ELR (cell line): ENCODE results near the gene CD300LB.
"Not testable (repeated sequence)": the region's sequence is repeated elsewhere in the genome, so short reads cannot be mapped to it uniquely, and the experiment has no call there.

Experiments used
- DNase-seq: peaks from one replicate; pipeline ENCODE4 v3.0.0-alpha.2; 2015; ENCODE audit warnings: low read depth

CD300LB gene

DNA sequence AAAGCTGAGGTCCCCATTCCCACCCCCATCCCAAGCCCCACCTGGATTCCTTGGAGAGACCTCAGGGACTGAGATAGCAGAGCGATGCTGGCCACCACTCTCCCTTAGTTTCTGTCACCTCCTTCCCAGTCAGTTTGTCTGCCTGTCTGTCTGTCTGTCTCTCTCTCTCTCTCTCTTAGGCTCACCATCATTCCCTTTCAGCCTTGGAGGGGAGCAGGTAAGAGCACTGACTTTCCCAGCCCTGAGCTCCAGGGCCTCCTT lies 5.9 kb downstream of the CD300LB start:
- no peak for DNase-seq

DNA sequence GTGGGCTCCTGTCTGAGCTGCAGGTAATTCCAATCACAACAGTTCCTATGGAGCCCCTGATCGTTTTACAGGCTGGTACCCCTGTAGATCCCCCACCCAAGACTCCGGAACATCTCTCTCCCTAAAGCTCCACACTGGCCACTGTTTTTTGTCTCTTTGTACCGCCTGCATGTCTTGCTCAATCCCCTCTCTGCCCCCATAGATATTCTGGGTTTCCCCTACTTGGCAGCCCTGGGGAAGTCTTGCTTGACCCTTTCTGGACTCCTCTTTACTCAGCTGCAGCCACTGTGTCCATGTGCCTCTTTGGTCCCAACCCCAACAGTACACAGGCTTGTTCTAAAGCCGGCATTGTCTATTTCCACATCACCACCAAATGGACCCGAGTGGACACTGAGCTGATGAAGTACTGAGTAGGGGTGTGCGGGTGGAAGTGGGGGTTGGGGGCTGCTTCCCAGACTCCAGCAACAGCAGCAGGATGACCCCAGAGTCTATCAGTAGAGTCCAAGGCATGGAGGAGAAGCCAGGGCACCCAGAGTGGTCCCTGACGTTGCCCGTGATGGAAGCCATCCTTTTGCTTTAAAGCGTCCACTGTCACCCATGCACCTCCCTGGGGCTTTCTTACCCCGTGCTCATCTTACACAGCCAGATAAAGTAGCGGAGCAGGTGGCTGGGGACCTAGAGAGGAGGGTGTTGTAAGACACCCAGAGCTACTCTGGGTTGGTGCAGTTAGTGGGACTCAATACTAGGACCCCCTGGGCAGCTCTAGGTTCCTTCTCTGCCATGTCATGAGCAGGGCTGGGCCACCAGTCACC lies 6.4 kb downstream of the CD300LB start:
- DNase-seq, result no peak

DNA sequence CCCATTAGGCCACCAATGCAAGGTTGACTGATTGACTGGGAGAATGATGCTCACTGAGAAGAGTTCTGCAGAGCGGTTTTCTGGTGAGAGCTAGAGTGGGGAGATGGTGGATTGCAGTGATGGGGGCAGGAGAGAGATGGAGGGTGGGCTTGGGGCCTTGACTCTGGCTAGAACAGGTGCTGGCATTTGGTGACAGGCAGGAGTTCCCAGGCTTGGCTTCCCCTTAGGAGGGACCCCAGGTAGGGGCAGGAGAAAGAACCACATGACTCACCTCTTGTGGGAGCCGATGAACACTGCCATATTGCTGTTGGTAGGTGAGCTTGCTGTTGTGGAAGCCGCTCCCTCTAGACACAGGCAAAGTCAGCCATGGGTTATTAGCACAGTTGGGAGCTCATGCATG lies 8.0 kb downstream of the CD300LB start:
- DNase-seq, result no peak

DNA sequence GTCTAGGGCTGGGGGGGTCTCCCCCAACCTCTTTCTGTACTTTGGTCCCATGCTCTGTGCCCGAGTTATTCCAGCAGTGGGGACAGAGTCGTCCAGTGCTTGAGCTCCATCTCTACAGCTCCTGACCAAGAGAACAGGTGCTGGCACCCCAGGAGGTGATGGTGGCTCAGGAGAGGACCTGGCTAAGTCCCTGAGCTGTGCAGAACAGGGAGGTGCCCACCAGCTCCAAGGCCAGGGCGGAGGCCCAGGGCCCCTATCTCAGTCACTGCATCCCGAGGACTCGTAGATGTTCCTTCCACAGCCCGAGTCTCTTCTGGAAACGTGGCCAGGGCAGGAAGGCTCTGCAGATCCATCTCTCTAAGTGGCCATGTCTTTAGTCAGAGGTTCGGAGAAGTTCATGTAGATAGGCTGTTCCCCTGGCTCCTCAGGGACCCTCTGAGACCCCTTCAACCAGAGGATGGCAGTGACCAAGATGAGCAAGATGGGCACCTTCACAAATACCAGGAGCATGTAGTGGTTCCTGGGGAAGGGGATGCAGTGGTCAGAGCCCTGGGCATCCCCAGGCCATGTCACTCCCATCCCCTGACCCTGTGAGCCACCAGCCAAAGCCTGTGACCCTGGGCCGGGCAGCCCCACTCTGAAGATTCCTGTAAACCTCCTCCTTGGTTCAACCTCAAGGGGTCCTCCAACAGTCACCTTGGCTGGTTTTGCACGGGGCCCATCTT lies 8.7 kb downstream of the CD300LB start:
- no peak for DNase-seq

DNA sequence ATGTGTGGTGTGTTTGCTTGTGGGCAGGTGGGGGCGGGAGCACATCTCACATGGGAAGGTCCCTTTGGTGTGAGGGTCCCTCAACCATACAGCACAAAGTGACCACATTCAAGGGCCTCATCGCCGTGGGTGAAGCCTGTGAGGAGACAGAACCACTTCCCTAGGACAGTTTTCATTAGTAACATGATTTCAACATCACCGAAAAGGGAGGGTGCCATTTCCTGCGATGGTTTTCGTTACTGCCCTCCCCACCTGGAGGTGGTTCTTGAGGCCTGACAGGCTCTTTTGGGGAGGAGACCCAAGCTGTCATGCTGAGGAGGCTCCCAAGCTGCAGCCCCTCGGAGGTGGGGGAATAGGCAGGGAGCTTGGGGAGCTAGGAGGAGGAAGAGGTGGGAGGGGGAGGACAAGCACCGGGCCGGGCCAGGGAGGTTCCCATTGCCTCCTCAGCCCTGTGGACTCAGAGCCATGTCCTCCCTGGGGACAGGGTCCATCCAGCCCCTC lies 9.5 kb downstream of the CD300LB start:
- no peak for DNase-seq

DNA sequence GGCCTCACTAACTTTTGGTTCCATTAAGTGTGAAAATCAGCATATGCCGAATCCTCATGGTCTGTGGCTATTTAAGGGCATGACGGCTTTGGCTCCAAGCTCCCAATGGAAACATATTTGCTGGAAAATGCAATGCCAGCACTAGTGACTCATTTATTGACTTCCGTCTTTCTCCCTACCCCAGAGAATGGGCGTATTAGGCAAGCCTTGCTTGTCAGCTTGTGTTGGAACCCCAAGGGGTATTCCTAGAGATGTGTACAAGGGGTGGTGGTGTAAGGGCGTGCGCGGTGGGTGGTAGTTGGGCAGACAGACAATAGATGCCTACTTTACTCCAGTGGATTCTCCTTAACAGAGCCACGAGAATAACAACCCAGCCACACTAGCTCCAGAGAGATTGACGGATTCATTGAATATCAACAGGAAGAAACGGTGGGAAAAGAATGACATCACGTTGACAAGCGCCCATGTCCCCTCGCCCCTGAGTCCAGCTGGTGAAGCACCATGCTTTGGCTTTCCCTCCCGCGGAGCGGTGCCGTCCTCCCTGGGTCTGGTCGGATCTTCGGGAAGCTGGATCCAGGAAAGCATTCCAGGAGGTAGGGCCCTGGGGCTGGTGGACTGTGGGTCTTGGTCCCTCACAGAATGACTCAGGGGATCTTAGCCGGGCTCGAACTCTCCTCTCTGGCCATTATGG lies 10.3 kb downstream of the CD300LB start:
- no peak for DNase-seq

DNA sequence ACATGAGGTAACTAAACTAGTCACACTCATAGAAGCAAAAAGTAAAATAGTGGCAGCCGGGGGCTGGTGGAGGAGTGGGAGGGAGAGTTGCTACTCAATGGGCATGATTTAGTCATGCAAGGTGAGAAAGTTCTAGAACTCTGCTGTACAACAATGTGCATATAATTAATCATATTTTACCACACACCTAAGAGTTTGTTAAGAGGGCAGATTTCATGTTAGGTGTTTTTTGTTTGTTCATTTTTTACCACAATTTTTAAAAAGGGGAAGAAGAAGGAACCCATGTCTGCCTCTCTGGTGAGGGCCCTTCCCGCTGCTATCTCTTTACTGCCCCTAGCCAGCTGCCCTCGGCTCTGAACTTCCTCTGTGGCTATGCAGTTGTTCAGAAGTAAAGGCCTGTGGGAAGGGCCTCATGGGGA lies 11.2 kb downstream of the CD300LB start:
- DNase-seq, result no peak

DNA sequence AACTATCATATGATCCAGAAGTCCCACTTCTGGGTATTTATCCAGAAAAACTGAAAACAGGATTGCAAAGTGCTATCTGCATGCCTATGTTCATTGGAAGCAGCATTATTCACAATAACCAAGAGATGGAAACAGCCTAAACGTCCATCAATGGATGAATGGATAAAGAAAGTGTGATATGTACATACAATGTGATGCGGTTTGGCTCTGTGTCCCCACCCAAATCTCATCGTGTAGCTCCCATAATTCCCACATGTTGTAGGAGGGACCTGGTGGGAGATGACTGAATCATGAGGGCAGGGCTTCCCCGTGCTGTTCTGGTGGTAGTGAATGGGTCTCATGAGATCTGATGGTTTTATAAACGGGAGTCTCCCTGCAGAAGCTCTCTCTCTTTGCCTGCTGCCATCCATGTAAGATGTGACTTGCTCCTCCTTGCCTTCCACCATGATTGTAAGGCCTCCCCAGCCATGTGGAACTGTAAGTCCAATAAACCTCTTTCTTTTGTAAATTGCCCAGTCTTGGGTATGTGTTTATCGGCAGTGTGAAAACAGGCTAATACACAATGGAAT lies 12.8 kb downstream of the CD300LB start:
- not testable (repeated sequence) for DNase-seq

DNA sequence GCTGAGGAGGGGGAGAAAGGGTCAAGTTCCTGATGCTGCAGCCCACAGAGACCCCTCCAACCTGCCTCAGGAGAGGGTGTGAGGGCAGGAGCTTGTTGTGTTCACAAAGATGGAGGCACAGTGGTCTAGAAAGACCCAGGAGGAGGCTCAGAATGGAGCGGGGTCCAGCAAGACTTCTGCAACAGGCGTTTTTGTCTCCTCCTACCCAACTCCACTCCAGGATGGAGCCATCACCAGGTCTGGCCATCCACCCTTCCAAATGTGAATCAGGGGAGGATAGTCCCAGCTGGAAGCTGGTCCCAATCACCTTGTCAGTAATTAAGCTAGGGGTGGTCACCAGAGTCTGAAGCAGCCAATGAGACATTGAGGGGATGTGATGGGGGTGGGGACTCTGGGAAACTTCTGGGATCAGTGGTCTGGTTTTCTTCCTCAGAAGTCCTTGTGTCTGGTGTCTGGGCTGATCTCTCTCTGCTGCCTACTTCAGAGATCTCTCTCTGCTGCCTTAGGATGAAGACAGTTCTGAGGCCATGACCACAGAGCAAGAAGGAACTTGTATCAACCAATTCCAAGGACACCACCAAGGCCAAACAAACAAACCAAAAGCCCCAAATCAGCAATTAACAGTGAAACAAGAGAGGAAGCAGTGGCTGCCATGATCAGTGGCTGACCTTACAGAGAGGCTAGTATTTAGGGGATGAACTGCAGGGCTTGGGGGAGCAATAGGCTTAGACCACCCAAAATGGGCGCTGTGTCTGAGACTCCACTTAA lies 14.5 kb downstream of the CD300LB start:
- no peak for DNase-seq

DNA sequence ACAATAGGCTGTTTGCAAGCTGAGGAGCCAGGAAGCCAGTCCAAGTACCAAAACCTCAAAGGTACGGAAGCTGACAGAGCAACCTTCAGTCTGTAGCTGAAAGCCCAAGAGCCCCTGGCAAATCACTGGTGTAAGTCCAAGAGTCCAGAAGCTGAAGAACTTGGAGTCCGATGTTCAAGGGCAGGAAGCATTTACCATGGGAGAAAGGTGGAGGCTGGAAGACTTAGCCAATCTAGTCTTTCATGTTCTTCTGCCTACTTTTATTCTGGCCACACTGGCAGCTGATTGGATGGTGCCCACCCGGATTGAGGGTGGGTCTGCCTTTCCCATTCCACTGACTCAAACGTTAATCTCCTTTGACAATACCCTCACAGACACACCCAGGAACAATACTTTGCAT lies 15.3 kb downstream of the CD300LB start:
- DNase-seq, result no peak

DNA sequence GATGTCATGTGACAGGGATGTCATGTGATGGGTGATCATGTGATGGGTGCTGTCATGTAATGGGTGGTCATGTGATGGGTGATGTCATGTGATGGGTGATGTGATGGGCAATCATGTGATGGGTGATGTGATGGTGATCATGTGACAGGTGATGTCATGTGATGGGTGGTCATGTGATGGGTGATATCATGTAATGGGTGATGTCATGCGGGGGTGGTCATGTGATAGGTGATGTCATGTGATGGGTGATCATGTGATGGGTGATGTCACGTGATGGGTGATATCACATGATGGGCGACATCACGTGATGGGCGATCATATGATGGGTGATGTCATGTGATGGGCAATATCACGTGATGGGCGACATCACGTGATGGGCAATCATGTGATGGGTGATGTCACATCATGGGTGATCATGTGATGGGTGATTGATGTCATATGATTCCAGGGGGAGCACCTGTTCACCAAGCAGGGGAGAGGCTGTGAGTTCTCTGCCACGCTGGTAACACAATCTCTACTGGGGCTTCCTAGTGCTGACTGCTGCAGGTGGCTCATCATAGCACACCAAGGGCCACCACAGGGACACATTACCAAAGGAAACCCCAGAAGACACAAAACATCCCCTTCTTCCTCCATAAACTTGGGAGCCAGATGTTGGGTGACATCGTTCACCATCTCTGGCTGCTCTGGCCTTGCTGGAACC lies 16.5 kb downstream of the CD300LB start:
- no peak for DNase-seq

DNA sequence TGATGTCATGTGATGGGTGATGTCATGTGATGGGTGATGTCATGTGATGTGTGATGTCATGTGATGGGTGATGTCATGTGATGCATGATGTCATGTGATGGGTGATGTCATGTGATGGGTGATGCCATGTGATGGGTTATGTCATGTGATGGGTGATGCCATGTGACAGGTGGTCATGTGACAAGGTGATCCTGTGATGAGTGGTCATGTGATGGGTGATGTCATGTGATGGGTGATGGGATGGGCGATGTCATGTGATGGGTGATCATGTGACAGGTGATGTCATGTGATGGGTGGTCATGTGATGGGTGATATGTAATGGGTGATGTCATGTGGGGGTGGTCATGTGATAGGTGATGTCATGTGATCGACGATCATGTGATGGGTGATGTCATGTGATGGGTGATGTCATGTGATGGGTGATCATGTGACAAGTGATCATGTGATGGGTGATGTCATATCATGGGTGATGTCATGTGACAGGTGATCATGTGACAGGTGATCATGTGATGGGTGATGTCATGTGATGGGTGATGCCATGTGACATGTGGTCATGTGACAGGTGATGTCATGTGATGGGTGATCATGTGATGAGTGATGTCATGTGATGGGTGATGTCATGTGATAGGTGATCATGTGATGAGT lies 17.2 kb downstream of the CD300LB start:
- DNase-seq, result peak; percentile 56

DNA sequence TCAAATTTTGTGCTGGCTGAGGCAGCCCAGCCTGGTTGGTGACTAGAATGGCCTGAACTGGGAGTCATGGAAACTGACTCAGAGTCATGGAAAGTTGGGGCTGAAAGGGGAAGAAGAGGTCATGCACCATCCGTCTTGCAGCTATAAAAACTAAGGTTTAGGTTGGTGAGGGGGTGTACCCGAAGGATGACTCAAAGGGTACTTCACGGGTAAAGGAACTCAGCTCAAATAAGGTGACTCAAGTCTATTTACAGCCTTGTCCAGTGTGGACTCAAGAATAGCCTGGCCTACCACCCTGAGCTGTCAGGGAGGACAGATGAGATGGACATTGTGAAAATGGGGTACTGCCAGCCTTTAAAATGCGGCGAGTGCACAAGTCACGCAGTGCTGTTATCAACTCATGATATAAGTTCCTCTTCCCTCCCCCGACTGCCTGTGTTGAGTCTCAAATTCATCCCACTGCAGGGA lies 18.6 kb downstream of the CD300LB start:
- peak; percentile 8 for DNase-seq

DNA sequence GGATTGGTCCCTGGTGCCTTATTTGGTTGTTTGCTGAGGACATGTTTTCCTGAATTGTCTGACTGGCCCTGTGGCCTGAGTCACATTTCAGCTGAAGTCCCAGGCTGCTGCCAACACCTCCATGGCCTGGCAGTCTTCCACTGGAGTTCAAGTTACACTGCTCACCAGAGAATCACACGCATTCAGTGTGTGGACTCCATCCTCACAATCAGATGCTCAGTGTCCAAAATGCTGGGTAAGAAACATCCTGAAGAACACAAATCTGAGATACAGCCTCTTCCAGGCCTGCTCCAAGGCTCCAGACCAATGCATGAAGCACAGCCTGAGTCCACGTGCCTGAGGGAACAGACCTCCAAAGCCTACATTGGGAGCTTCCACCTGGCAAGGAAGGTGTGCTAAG lies 19.2 kb downstream of the CD300LB start:
- DNase-seq, result no peak

DNA sequence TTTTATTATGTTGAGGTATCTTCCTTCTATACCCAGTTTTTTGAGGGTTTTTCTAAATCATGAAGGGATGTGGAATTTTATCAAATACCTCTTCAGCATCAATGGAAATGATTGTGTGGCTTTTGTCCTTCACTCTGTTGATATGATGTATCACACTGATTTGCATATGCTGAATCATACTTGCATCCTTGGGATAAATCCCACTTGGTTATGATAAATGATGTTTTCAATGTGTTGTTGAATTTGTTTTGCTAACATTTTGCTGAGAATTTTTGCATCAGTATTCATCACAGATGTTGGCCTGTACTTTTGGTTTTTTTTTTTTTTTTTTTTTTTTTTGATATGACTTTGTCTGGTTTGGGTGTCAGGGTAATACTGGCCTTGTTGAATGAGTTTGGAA lies 23.1 kb downstream of the CD300LB start:
- no peak for DNase-seq

DNA sequence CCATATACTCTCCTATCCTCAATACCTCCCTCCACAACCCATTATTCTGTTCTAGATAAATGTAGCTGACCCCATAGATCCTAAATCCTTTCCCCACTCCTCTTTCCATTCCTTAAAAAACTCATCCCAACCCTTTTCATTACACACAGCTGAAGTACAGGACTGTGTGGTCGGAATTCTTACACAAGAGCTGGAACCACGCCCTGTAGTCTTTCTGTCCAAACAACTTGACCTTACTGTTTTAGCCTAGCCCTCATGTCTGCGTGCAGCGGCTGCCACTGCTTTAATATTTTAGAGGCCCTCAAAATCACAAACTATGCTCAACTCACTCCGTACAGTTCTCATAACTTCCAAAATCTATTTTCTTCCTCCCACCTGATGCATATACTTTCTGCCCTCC lies 27.3 kb downstream of the CD300LB start:
- not testable (repeated sequence) for DNase-seq

DNA sequence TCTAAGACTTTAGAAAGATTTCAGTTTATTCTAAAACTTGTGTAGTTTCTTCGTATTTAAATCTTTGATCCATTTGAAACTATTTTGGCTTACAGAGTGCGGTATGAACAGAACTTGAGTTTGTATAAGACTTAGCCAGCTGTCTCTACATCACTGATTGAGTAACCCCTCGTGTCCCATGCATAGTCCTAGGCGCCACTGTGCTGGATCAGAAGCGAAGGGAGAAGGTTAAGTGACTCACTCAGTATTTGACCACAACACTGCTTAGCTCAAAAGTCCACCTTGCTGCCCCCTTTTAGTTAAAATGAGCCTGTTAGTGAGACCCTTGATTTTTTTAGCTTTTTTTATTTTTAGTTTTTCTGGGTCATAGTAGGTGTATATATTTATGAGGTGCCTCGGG lies 28.4 kb downstream of the CD300LB start:
- DNase-seq, result no peak

DNA sequence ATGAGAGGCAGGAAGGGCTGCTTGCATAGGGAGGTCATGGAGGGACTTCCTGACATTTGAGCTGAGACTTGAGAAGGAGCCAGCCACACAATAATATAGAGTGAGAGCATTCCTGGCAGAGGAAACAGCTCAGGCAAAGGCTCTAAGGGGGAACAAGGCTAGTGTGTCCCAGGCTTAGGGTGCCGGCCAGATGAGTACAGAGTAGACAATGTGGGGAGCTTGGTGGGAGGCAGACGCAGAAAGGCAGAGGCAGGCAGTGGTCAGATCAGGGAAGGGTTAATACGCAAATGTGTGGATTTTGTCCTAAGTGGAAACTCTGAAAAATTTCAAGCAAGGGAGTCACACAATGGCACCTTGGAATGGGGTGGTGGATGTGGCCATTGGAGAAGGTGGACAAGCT lies 31.3 kb downstream of the CD300LB start:
- DNase-seq, result no peak

DNA sequence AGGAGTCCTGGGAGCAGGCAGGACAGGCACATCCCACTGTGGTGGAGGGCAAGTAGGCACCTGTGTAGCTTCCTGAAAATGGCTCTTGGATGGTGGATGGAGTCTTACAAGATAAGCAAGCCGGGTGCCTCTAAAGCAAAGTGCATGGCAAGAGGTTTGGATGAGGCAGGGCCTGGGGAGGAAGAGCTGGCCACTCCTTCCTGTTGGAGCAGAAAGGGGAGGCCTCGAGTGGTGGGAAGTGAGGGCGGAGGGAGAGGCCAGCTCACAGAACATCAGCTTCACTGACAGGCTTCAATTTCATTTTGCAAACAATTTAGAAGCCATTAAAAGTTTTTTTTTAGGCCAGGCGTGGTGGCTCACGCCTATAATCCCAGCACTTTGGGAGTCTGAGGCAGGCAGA lies 33.8 kb downstream of the CD300LB start:
- no peak for DNase-seq

DNA sequence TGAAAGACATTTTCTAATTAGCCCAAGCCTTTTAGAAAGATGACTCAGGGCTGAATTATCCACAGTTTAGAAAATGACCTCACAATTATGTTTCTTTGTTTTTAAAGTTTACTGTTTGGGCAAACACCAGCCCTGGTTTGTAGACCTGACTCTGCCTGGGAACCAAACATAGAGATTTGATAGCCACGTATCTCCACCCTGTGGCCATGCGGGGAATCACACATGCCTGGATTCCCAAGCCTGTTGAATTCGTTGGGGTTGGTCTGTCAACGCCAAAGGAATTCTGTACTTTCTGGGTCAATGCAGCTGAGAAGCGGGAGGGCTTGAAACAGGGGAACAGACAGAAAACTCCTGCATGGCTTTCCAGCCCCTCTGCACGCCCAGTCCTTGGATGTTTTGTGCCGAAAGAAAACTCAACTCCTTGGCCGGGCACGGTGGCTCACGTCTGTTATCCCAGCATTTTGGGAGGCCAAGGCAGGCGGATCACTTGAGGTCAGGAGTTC lies 37.9 kb downstream of the CD300LB start:
- peak; percentile 59 for DNase-seq

DNA sequence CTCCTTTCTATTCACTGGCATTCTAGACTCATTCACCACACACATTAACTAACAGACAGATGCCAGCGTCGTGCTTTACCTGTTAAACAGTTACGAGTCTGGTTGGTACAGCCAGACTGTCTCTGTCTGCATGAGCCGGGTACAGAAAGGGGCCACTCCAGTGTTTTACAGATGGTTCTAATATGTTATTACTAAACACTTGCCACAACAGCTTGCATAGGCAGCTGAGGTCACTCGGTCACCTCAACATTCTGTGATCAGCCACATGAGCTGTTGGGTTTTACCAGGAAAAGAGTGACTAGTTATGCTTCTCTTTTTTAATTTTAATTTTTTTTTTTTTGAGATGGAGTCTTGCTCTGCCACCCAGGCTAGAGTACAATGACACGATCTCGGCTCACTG lies 39.6 kb downstream of the CD300LB start:
- DNase-seq, result no peak
